Gastrocnemius medialis (tissue), 4 donors: Measurements from ENCODE around the gene RNLS. TPM values are rescaled to one million over a fixed set of nuclear protein-coding genes. Genes with fewer than 3 reads are reported as not detected.

Source experiments
- ATAC-seq, 2 donors: fragments of 150-250 bp; one replicate each; pipeline ENCODE4 v1.9.1; 2016
- DNase-seq, 2 donors: peaks; one replicate each; pipeline ENCODE4 v3.0.0-alpha.2; 2019
- H3K27ac ChIP-seq, 4 donors: fragments of 200-600 bp; sonication (generic); 1 replicate in 1 of 4; 2 replicates in 3 of 4; pipeline ENCODE4 v1.5.1; 2016 to 2018; ENCODE audit warnings: mild to moderate bottlenecking in 2 of 4, moderate library complexity in 1 of 4
- H3K27me3 ChIP-seq, 3 donors: fragments of 200-600 bp; sonication (generic) in 2 of 3; 1 replicate in 1 of 3; 2 replicates in 2 of 3; pipeline versions ENCODE4 v1.5.1 to v1.6.0; 2016 to 2019; ENCODE audit warnings: mild to moderate bottlenecking in 1 of 3, moderate library complexity in 1 of 3
- H3K36me3 ChIP-seq, 2 donors: fragments of 200-600 bp; sonication (generic) in 1 of 2; one replicate each; pipeline ENCODE4 v1.5.1; 2017 to 2018
- H3K4me1 ChIP-seq, 2 donors: fragments of 200-600 bp; sonication (generic) in 1 of 2; one replicate each; pipeline ENCODE4 v1.5.1; 2016 to 2017; ENCODE audit warnings: mild to moderate bottlenecking in 2 of 2
- H3K4me3 ChIP-seq, 4 donors: fragments of 200-600 bp; sonication (generic) in 3 of 4; 1 replicate in 1 of 4; 2 replicates in 3 of 4; pipeline ENCODE4 v1.5.1; 2016 to 2019; ENCODE audit warnings: mild to moderate bottlenecking in 2 of 4
- H3K9me3 ChIP-seq, 3 donors: fragments of 200-600 bp; sonication (generic) in 2 of 3; 1 replicate in 1 of 3; 2 replicates in 2 of 3; pipeline ENCODE4 v1.5.1; 2016 to 2019
- CTCF ChIP-seq, 5 experiments: fragments of 450-650 bp in 3 of 5; fragments of 200-600 bp in 2 of 5; sonication (generic) in 2 of 5; IDR thresholded peaks in 4 of 5; conservative IDR thresholded peaks in 1 of 5; 1 replicate in 4 of 5; 2 replicates in 1 of 5; pipeline ENCODE4 v1.5.1; 2016 to 2019; ENCODE audit warnings: antibody characterized with exemption in 5 of 5, mild to moderate bottlenecking in 3 of 5, moderate library complexity in 3 of 5
- POLR2A ChIP-seq, 2 donors: fragments of 450-650 bp; IDR thresholded peaks; one replicate each; pipeline ENCODE4 v1.6.1; 2017; ENCODE audit warnings: antibody characterized with exemption in 2 of 2, mild to moderate bottlenecking in 2 of 2, moderate library complexity in 2 of 2
- in situ Hi-C, 4 donors: fragments of 200-750 bp; cut with MboI; loops; one replicate each; pipeline versions ENCODE4 v1.15.0 to v1.8.0; 2017; ENCODE audit warnings: low sequenced_read_pairs in 4 of 4
- intact Hi-C: fragments of 100-400 bp; cut with DNase I; formaldehyde crosslinking; loops from one replicate; pipeline ENCODE4 v1.15.1; 2023; ENCODE audit warnings: low total_unique reads
- total RNA-seq, 4 donors: library from RNA; depleted of rRNA; stranded (reverse); fragments of >200 nt; gene quantifications; one replicate each; pipeline versions ENCODE4 v1.1.0 to v1.2.3, GENCODE V29; 2016

RNLS gene
- total RNA-seq, 4 donors from 2014 or later = 8.1 to 17.5 (median 9.7) TPM

- Histone ChIP-seq H3K27ac (no peak overlapping the region), H3K27me3 (no peaks in the 10 kb centered on the region), H3K4me1 (peaks cover 19 to 34% of the 10 kb centered on the region in 2 donors), H3K9me3 (no peaks in the 10 kb centered on the region), H3K36me3 (no peaks in the 10 kb centered on the region), H3K4me3 (no peak overlapping the region)
- ATAC-seq = no peak
- in situ Hi-C loops = no loop called here
- intact Hi-C loops = no loop called here
- TF ChIP-seq POLR2A (IDR thresholded peaks at IDR 0.05) (no peak), CTCF (IDR thresholded peaks at IDR 0.05 in 4 of 5, conservative IDR thresholded peaks at IDR 0.05 in 1 of 5) (no peak)
- DNase-seq = no peak
Observed at GRCh38 chr10:88463811-88464210, 119.3 kb downstream of the RNLS start.

- in situ Hi-C loops (no loop called here), intact Hi-C loops (no loop called here)
- Histone ChIP-seq H3K36me3 (no peaks in the 10 kb centered on the region), H3K9me3 (no peaks in the 10 kb centered on the region), H3K4me3 (no peak overlapping the region), H3K27me3 (no peaks in the 10 kb centered on the region), H3K27ac (no peak overlapping the region), H3K4me1 (peaks cover 14 to 37% of the 10 kb centered on the region in 2 donors)
- TF ChIP-seq POLR2A (IDR thresholded peaks at IDR 0.05) (no peak), CTCF (IDR thresholded peaks at IDR 0.05 in 4 of 5, conservative IDR thresholded peaks at IDR 0.05 in 1 of 5) (no peak)
- DNase-seq (no peak), ATAC-seq (no peak)
Observed at GRCh38 chr10:88461426-88461825, 121.7 kb downstream of the RNLS start.

- intact Hi-C loops = loop anchor here (5.0 kb wide), 1 partner anchor 42 kb away; no protein-coding TSS in a partner anchor
- DNase-seq (peak in 1 of 2 donors; percentile 42), ATAC-seq (peak; percentile 61 to 69)
- Histone ChIP-seq H3K9me3 (no peaks in the 10 kb centered on the region), H3K4me3 (no peak overlapping the region), H3K4me1 (peaks cover 15 to 38% of the 10 kb centered on the region in 2 donors), H3K36me3 (no peaks in the 10 kb centered on the region), H3K27me3 (no peaks in the 10 kb centered on the region), H3K27ac (peak overlapping the region; percentile 45 to 67 (median 58))
- TF ChIP-seq POLR2A (IDR thresholded peaks at IDR 0.05) (no peak), CTCF (IDR thresholded peaks at IDR 0.05 in 4 of 5, conservative IDR thresholded peaks at IDR 0.05 in 1 of 5) (no peak)
- in situ Hi-C loops = no loop called here
Observed at GRCh38 chr10:88459530-88459929, 123.6 kb downstream of the RNLS start.

GRCh38 chr10:88458209-88458608 is 124.9 kb downstream of the RNLS start:
- Histone ChIP-seq H3K27me3 (no peaks in the 10 kb centered on the region), H3K9me3 (no peaks in the 10 kb centered on the region), H3K4me1 (peaks cover 15 to 38% of the 10 kb centered on the region in 2 donors), H3K4me3 (no peak overlapping the region), H3K36me3 (no peaks in the 10 kb centered on the region), H3K27ac (peak overlapping the region; percentile 56 to 67 (median 58))
- no peak for ATAC-seq
- no peak for DNase-seq
- intact Hi-C loops (loop anchor here (5.0 kb wide), 1 partner anchor 41 kb away; no protein-coding TSS in a partner anchor), in situ Hi-C loops (no loop called here)
- TF ChIP-seq CTCF (IDR thresholded peaks at IDR 0.05 in 4 of 5, conservative IDR thresholded peaks at IDR 0.05 in 1 of 5) (no peak), POLR2A (IDR thresholded peaks at IDR 0.05) (no peak)

GRCh38 chr10:88457660-88458059 is 125.5 kb downstream of the RNLS start:
- Histone ChIP-seq H3K4me1 (peaks cover 15 to 38% of the 10 kb centered on the region in 2 donors), H3K9me3 (no peaks in the 10 kb centered on the region), H3K27me3 (no peaks in the 10 kb centered on the region), H3K36me3 (no peaks in the 10 kb centered on the region), H3K4me3 (no peak overlapping the region), H3K27ac (peak overlapping the region; percentile 56 to 67 (median 58))
- DNase-seq = peak; percentile 52 to 70
- intact Hi-C loops (loop anchor here (2.0 to 5.0 kb wide), 2 partner anchors 21 to 40 kb away; no protein-coding TSS in a partner anchor), in situ Hi-C loops (no loop called here)
- peak; percentile 70 to 79 for ATAC-seq
- TF ChIP-seq POLR2A (IDR thresholded peaks at IDR 0.05) = no peak
- TF ChIP-seq CTCF (IDR thresholded peaks at IDR 0.05 in 4 of 5, conservative IDR thresholded peaks at IDR 0.05 in 1 of 5) = no peak
